Stimulated activated CD4-positive, alpha-beta T cell treated with anti-CD3 and anti-CD28 coated beads, Interleukin-15, amount 100 ng/mL, for 1 hour (primary cell): ENCODE measurements around the gene OGFRL1.
"Not testable (repeated sequence)": the region's sequence is repeated elsewhere in the genome, so short reads cannot be mapped to it uniquely, and the experiment has no call there.

Experiments used
- DNase-seq, 2 donors: peaks; one replicate each; pipeline ENCODE4 v3.0.0-alpha.2; 2020; ENCODE audit warnings: low read depth in 1 of 2, low spot score in 1 of 2

OGFRL1 gene

DNA sequence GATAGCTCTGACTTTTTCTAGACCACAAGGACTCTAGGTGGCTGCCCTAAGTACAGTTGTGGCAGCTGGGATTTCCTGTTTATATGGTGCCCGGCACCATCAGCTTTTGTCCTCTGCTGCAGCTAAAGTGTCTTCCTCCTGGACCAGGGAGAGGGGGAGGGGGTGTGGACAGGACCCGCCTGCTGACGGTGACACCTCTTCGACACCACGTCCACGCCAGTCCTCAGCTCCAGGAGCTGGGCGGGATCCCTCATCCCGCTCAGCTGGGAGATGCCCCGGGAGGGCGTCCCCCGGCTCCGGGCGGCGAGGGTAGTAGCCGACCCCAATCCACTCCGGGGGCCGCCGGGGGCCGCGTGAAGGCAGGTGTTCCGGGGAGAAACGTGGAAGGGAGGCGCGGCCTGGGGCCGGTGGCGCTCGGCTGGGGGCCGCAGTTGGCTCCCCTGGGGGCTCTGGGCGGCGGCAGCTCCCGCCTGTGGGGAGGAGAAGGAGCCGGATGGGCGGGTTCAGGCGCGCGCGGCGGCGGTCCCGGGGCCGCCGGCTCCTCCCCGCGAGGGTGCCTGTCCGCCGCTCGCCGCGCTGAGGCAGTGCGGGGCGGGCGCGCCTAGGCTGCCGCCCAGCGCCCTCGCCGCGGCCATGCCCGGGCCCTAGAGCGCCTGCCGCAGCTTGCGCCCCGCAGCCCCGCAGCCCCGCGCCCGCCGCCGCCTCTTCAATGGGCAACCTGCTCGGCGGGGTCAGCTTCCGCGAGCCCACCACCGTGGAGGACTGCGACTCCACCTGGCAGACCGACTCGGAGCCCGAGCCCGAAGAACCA, at the start of gene OGFRL1:
Gene OGFRL1, plus strand, starts transcription at position 584 of the 811 bp plus-strand sequence. Its CDS starts 126 bp downstream, at position 710.
- DNase-seq = peak; percentile 43 to 49

DNA sequence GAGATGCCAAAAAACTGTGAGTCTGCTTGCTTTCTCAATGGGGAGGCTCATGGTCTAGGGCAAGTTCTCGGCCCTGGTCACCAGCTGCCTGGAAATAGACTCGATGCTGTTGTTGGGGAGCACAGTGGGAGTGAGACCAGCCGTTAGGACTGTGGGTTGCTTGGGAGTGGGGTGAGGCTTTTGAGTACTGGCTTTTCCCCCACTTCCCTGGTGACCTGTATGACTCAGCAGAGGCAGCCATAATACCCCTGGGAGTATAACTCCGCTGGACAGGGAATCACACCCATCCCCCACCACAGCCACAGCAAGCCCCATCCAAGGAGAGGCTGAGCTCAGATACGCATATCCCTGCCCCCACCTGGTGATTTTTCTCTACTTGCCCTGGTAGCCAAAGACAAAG, 48.9 kb upstream of the OGFRL1 start:
- no peak for DNase-seq

DNA sequence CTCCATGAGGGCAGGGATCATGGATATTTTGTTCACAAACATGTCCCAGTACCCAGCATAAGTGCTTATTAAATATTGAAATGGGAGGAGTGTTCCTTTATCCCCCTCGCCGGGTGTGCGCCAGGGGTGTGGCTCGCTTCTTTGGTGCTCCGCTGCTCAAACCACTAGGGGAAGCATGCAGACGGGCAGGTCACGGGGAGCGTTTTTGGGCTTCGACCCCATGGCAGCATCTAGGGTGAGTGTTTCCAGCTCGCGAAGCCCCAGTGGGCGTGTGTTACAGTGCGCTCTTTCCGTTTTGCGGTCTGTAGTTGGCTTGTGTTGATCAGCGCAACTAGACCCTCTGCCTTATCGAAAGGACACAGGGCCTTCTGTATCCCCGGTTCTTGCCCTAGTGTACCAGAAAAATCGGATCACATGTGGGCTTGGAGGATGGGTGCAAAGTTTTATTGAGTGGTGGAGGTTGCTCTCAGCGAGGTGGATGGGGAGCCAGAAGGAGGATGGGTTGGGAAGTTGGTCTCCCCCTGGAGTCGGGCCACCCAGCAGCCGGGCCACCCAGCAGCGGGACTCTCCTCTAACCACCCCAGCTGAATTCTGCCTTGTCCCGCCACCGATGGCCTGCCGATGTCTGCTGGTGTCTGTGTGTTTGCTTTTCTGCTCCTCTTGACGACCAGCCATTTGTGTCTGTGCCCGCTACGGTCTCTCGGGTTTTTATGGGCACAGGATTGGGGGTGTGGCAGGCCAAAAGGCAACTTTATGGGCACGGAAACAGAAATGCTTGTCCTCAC, 43.2 kb upstream of the OGFRL1 start:
- DNase-seq = no peak

DNA sequence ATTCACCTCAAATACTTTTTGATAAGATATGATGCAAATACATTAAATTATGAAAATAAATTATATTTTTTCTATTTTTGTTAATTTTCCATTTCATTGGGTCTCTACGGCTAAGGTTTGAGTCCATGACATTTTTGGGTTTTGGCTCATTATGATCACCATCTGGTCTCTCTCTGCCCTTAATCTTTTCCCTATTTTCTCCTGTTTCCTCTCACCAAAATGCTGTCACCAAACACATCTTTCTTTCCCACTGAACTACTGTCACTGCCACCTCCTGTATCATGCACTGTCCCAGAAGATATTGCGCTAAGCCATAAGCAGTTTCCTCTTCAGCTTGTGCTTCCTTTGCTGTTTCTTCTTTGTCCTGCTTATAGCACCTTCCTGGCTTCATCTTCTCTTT, 42.0 kb upstream of the OGFRL1 start:
- no peak for DNase-seq

DNA sequence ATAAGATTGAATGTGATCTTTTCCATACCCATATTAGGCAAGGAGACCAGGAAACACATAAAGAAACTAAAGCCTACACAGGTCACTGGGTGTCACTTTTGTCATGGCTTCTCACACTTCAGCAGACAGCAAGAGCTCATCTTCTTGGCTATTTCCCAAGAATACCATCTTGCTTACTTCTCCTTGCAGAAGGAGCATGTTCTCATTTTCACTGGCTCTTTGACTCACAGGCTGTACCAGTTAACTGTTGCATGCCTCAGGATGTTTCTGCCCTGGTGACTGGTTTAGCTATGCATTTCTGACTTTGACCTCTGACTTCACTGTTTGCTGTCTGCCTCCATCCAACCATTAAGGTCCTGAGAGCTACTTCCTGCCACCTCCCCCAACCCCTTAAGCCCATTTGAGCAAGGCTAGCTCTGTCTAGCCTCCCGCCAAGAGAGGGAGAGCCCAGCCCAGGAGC, 40.3 kb upstream of the OGFRL1 start:
- DNase-seq = no peak

DNA sequence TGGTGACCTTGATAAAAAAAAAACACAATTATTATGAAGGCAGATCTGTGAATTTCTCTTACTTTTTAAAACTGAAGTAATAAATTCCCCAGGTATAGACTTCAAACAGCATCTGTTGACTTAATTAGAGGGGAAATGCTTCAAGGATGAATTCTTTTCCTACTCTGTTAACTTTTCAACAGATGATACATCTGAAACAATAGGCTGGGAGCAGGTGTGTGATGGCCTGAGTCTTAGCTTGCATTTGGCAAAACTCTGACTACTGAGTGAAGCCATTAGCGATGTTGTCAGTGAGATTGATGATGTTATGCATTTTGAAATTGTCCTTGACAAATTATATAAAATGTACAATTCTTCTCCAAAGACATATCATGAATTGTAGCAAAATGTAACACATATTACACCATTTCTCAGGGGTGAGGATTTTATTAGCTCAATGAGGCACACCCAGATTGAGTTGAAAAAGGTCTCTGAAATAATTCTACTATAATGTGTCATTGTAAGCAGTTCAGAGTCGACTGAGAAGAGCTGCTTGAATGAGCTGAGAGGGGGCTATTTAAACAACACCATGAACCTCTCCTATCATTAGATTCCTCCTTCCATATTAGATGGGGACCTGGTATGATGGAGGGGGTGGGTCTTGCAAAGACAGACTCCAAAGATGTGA, 39.6 kb upstream of the OGFRL1 start:
- DNase-seq = no peak

DNA sequence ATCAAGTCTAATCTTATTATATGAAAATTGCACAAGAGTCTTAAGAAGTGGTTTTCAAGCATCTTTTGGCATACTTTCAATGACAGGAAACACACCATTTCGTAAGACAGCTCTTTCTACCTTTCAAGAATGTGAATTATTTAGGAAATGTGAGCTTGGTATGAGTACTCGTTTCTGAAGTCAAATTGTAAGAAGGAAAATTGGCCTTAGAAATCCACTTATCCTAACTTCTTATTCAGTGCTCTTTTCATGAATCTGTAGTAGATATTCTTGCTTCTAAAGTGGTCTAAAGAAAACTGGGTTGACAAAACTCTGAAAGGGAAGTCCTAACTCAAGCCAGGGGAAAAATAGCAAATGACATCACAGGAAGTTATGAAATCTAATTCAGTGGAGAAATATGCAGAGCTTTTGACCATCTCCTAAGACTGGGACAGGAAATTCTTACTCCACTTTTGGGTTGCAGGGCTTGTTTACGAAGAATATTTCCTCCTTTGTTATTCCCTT, 38.5 kb upstream of the OGFRL1 start:
- DNase-seq = no peak

DNA sequence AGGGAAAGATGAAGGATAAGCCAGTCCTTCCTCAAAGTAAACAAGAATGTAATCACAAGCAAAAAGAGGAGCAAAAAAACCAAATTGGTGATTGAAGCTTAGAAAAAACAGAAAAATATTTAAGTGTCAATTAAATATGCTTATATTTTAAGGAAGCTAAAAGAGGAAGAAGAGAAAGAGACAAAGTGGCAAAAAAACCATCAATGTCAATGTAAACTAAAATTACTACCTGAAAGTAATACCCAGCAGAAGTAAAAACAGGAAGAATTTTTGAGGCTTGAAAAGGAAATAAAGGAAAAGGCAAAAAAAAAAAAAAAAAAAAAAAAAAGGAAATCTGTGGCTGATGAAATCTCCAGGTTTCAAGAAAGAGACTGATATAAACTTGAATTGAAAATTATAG, 36.2 kb upstream of the OGFRL1 start:
- no peak for DNase-seq

DNA sequence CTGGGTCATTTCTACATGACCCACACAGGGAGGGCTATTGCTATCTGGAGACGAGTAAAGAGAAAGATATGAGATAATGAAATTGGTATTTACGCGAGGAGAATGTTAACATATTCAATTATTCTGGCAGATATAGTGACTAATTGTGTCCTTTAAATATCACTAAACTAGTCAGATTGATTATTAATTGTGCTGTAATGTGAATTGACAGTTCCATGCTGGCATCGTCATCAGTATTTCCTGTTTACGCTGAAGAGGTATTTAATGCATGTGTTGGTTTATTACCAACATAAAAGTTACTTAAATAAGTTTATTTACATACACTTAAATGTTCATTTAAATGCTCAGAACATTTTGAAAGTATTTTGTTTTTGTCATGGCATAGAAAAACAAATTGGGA, 35.7 kb upstream of the OGFRL1 start:
- DNase-seq = no peak

DNA sequence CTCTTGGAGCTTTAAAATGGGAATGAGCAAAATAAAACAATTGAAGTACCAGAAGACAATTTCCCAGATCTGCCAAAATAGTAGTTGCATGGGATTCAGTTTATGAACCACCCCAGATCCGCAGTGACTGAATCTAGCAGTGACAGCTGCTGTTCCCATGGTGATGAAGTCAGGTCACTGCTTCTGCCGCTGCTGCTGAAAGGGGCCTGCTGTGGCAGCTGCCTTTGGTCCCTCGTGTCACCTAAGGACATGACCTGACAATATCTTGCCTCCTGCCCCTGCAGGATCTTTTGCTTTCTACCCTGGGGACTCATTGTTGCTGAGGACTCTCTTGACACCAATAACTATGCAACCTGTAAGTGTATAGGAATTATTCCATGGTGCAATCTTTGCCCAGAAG, 34.3 kb upstream of the OGFRL1 start:
- DNase-seq = no peak

DNA sequence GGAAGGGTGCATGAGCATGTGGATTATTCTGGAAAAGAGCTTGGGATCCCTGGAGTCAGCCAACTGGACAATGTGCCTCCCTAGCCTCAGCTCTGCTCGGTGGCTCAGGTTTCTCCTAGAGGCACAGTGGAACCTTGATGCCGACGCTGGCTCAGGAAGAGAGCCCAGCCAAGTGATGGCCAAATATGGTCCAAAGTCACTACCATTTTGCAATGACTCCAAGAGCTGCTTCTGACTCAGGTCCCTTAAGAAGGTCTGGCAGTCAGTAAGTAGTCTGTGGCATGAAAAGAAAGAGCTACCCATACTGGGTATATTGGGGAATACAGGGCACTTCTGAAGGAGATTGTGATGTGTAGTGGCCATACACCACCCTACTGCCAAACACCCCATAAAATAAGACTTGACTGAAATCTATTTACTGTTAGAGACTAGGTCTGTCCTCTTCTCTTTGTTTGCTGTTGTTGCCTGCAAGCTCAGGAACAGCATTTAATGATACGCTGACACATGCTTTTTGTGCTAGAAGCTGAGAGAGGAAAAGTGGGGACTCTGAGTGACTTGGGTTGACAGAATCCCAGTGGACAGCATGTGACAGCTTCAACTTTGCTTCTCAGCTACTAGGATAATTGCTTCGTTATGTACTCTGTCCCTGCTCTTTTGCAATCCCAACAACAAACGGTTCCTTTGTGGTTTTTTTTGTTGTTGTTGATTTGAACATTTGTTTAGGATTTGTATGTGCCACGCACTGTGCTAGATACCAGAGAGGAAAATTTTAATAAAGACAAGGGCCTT, 30.3 kb upstream of the OGFRL1 start:
- no peak for DNase-seq

DNA sequence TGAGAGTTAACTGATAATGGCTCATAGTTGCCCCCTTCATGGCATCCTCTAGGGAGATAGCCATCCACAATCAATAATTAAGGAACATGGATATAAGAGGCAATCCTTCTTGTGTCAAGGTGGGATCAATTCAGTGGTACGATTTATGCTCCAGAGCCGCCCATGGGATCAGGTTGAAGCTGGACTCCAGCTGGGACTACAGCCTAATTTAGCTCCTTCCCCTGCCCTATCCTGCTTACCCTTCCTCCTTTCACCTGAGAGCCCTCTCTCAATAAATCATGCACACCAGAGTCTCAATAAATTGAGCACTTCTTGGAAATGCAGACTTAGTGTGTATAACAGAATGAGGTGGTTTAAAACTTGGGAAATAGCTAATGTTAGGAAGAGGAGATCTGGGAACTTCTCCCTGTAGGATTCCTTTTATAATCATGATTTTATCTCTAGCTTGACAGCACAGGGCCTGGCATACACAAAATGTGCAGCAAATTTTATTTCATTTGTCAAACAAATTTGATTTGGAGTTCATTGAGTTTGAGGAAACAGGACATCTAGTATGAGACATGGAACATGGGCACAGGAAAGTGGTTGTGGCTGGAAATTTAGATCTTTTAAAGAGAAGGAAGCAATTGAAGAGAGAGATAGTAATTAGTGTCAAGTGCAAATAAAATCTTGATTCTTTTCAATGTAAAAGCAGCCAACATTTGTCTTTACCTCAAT, 28.6 kb upstream of the OGFRL1 start:
- DNase-seq = no peak

DNA sequence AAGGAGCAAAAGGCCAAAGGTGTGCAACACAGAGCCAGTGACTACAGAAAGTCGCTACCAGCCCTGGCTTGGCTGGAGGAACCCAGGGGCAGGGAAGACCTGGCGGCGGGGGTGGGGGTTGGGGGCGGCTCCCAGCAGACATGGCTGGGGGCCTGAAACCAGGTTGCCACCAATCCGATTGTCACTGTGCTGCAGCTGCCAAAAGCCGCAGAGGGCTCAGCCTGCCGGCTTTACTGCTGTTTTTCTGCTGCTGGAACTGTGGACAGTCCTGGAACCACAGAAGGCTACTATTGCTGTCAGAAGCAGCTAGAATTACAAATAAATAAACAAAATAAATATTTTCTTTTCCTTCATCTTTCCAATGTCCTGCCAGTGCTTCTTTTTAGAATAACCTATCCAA, 25.7 kb upstream of the OGFRL1 start:
- no peak for DNase-seq

DNA sequence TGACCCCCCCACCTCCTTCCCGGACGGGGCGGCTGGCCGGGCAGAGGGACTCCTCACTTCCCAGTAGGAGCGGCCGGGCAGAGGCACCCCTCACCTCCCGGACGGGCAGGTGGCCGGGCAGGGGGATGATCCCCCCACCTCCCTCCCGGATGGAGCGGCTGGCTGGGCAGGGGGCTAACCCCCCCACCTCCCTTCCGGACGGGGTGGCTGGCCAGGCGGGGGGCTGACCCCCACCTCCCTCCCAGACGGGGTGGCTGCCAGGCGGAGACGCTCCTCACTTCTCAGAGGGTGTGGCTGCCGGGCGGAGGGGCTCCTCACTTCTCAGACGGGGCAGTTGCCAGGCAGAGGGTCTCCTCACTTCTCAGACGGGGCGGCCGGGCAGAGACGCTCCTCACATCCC, 22.2 kb upstream of the OGFRL1 start:
- DNase-seq = not testable (repeated sequence)

DNA sequence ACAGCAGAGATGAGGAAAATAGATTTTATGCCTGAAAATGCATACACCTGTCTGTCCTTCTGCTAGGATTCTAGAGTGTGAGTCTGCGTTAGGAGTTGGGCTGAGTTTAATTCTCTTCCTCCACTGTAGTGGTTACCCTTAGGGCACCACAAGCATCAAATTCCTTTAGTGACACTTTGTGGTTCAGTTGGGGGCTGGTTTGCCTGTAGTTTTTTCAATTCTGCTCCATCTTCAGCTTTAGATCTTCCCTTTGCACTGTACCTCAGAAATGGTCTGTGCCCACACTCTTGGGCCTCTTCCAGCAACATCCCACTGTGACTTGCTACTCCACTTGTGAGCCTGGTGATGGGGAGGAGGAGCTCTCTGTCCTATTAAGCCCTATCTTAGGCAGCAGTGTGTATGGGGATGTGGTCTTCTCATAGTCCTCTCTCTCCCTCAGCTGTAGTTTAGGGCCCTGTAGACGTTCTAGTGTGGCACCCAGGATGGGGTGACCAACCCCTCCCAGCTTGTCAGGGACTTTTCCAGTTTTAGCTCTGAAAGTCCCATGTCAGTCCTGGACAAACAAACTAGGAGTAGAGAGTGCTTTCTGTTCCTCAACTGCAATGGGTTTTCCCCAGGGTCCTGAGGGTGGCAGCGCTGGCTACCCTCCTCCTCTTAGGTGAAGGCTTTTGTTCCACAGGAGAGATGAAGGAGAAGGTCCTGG, 19.7 kb upstream of the OGFRL1 start:
- DNase-seq = no peak

DNA sequence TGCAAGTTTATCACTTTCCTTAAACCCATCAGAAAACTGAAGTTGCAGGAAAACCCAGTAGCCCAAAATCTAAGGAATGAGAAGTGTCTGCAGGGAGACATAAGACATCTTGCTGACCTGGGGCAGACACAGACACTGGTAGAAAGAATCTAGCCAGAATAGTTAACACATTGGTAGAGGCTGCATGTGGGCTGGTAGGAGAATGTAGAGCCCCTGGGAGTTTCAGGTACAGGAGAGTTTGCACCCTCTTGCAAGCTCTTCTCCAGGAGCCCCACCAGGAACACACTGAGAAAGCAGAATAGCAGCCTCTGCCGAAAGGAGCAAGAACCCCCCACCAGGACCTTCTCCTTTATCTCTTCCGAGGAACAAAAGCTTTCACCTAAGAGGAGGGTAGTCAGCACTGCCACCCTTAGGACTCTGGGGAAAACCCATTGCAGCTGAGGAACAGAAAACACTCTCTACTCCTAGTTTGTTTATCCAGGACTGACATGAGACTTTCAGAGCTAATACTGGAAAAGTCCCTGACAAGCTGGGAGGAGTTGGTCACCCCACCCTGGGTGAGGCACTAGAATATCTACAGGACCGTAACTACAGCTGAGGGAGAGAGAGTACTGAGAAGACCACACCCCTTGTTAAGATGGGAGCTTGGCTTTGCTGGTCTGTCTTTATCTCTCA, 10.5 kb upstream of the OGFRL1 start:
- DNase-seq = no peak

DNA sequence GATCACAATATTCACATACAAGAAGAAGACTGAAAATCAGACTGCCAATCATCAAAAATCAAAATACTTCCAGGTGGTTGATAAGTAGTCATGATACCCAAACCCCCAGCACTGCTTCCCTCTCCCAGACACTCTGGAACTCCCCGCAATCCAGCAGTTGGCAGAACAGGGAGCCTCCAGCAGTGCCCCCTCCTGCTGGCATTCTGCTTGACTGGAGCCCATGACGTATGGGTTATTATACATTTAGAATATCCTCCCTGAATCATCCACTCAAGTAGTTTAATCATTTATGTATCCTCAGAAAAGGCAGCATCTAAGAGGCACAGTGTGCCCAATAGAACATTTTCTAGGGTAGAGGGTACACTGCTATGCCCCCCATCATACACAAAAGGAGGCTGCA, 9.3 kb upstream of the OGFRL1 start:
- no peak for DNase-seq

DNA sequence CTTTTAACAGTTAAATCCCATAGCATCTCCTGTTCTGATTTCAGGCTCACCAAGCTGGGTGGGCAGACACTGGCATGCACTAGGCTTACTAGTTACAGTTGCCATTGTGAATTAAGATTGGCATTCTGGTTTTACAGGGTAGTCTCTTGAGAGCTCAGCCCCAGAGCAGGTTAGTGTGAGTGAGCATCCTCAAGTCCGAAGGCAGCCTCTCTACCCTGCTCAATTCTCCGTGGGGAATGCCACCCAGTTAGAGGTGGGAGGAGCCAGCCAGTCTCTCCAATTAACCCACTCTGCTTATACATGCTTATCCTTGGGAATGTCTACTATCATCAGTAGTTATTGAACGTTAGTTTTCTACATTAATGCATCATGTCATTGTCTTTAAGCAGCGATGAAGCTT, 8.9 kb upstream of the OGFRL1 start:
- no peak for DNase-seq

DNA sequence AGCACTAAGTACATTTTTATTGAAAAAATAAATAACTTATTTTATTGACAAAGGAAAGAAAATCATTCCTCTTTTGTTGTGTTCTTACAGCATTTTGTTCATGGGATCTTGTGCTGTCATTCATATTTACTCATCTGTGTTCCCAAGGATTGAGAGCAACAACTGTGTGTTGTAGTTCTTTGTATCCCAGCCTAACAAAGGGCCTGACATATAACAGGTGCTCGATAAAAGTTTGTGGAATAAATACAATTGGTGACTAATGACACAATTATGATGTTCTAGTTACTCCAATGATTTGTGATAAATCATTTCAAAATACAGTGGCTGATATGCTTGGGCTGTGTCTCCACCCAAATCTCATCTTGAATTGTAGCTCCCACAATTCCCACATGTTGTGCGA, 7.9 kb upstream of the OGFRL1 start:
- DNase-seq = no peak
